ENCODE results near the gene GPR17.

- TF ChIP-seq CTCF (IDR thresholded peaks at IDR 0.05; ENCODE audit: low read depth, low read length, poor library complexity, severe bottlenecking) (peak; percentile 61), EZH2phosphoT487 (IDR thresholded peaks at IDR 0.05; ENCODE audit: borderline replicate concordance, low read length) (no peak)
Observed at GRCh38 chr2:127695491-127696472, 49.8 kb downstream of the GPR17 start.

Data from DOHH2 (cell line).